ENCODE results near the gene C22orf39.
A peak's percentile ranks its signal among the peaks of the same experiment; 100 is the strongest.
"Not testable (repeated sequence)": the region's sequence is repeated elsewhere in the genome, so short reads cannot be mapped to it uniquely, and the experiment has no call there.

The C22orf39 gene

GRCh38 chr22:19438298-19438697 lies 9.2 kb downstream of the C22orf39 start:
- no peak overlapping the region for H3K4me3 ChIP-seq (ENCODE audit: low read depth, low read length)
- no peak for DNase-seq (ENCODE audit: low read depth)
- no peak for TF ChIP-seq CTCF (IDR thresholded peaks at IDR 0.05; ENCODE audit: control insufficient read depth, extremely low read depth, insufficient read depth)

DNA sequence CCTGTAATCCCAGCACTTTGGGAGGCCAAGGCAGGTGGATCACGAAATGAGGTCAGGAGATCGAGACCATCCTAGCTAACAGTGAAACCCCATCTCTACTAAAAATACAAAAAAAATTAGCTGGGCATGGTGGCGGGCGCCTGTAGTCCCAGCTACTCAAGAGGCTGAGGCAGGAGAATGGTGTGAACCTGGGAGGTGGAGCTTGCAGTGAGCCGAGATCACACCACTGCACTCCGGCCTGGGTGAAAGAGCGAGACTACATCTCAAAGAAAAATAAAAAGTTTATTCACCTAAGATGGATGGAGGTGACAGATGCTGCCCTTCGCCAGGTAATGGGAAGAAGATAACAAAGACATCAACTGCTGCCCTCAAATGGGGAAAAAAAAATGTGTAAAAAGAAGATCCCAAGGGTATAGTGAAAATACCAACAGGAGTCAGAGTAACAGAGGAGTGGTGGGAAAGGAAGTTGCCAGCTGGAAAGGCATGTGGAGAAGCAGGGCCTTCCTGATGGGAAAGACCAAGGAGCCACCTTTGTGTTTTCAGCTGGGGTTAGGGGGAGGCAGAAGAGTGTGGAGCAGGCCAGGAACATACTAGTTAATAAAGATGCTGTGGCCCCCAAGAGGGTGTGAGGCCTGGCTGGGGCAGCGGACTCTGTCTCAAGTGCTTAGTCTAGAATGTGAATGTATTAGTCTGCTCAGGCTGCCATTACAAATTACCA lies 10.9 kb downstream of the C22orf39 start:
- not testable (repeated sequence) for DNase-seq (ENCODE audit: low read depth); H3K4me3 ChIP-seq (ENCODE audit: low read depth, low read length)

- no peak for TF ChIP-seq CTCF (IDR thresholded peaks at IDR 0.05; ENCODE audit: control insufficient read depth, extremely low read depth, insufficient read depth)
- DNase-seq (ENCODE audit: low read depth) = no peak
- H3K4me3 ChIP-seq (ENCODE audit: low read depth, low read length) = no peak overlapping the region
Observed at GRCh38 chr22:19434829-19435580, 12.5 kb downstream of the C22orf39 start.

DNA sequence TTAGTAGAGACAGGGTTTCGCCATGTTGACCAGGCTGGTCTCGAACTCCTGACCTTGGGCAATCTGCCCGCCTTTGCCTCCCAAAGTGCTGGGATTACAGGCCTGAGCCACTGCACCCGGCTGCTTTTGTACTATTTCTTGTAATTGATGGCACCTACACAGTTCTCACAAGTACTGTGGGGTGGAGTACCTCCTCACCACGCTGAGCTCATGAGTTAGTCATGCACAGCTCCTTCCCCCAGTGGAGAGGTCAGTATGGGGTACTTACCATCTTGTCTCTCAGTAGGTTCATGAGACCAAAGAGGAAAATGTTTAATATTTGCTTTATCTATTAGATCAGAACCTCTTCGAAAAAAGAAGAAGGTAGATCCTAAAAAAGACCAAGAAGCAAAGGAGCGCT lies 13.1 kb downstream of the C22orf39 start:
- H3K4me3 ChIP-seq (ENCODE audit: low read depth, low read length) = no peak overlapping the region
- DNase-seq (ENCODE audit: low read depth) = no peak
- TF ChIP-seq CTCF (IDR thresholded peaks at IDR 0.05; ENCODE audit: control insufficient read depth, extremely low read depth, insufficient read depth) = no peak

- TF ChIP-seq CTCF (IDR thresholded peaks at IDR 0.05; ENCODE audit: control insufficient read depth, extremely low read depth, insufficient read depth) = no peak
- H3K4me3 ChIP-seq (ENCODE audit: low read depth, low read length) = peak within 1 kb of the TSS; percentile 97
- DNase-seq (ENCODE audit: low read depth) = peak; percentile 71
Observed at GRCh38 chr22:19432133-19432851, 15.2 kb downstream of the C22orf39 start, which contains the start of gene MRPL40. Gene MRPL40, plus strand, starts transcription at chr22:19432545. Its CDS starts 10 bp downstream, at chr22:19432555.

DNA sequence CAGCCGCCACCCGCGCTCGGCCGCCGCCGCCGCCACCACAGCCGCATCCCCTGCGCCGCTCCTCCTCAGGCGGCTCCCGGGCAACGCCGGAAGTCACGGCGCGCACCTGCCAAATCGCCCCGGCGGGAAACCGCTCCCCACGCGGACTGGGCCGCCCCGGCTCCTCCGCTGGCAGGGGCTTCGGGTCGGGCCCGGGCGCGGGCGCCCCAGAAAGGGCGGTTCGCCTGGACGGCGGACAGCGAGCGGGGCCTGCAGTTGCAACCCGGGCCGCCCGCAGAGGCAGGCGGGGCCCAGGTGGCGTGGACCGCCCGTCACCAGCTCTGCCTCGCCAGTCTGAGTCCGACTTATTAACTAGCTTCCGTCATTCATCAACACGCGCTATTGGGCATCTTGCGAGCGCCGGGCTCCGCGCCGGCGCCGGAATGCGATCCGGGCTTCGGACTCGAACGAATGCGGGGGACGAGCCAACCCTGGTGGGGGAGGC lies 15.8 kb downstream of the C22orf39 start, which contains the start of gene HIRA:
TSS of gene HIRA (minus strand) at position 85 of the 484 bp plus-strand sequence. CDS start 257 bp downstream, outside the sequence.
- DNase-seq (ENCODE audit: low read depth) = peak; percentile 48
- no peak for TF ChIP-seq CTCF (IDR thresholded peaks at IDR 0.05; ENCODE audit: control insufficient read depth, extremely low read depth, insufficient read depth)
- peak within 1 kb of the TSS; percentile 97 for H3K4me3 ChIP-seq (ENCODE audit: low read depth, low read length)
